PC-3 (cell line): ENCODE measurements around the gene COA6. TPM values are rescaled to one million over a fixed set of nuclear protein-coding genes. Genes with fewer than 3 reads are reported as not detected.

ENCODE experiments used
- ATAC-seq: fragments of 200-7000 bp; cut with Tn5 transposase; 2 replicates; pipeline ENCODE4 v1.9.1; 2020; ENCODE audit warnings: mild to moderate bottlenecking, moderate library complexity
- BruUV-seq: library from RNA; stranded (reverse); fragments of 400-500 nt; replicated peaks from 2 replicates; lab custom pipeline; 2021; lab: Mats Ljungman, UMichigan
- CTCF ChIA-PET: fragments of 300-600 bp; sonication (Branson Sonifier 250); formaldehyde crosslinking; loops from one replicate; lab custom pipeline; 2022; ENCODE audit warnings: antibody characterized with exemption; lab: Charles Lee
- POLR2A ChIA-PET: fragments of 300-600 bp; sonication (Branson Sonifier 250); formaldehyde crosslinking; loops from one replicate; lab custom pipeline; 2022; ENCODE audit warnings: antibody characterized with exemption; ENCODE audit not compliant: unreplicated experiment; lab: Charles Lee
- DNase-seq: peaks from one replicate; pipeline ENCODE4 v3.0.0-alpha.2; 2015
- H2AFZ ChIP-seq: fragments of 300-600 bp; sonication (generic); 2 replicates; pipeline ENCODE4 v1.6.0; 2016; ENCODE audit warnings: antibody characterized with exemption, low read length
- H3F3A ChIP-seq: fragments of 300-600 bp; sonication (generic); one replicate; pipeline ENCODE4 v1.6.0; 2017; ENCODE audit warnings: antibody characterized with exemption, low read length, control low read depth, mild to moderate bottlenecking; ENCODE audit not compliant: unreplicated experiment
- H3K27ac ChIP-seq: fragments of 300-600 bp; sonication (generic); 2 replicates; pipeline ENCODE4 v1.5.1; 2016; ENCODE audit warnings: mild to moderate bottlenecking, low read length
- H3K27me3 ChIP-seq: fragments of 300-600 bp; sonication (generic); 2 replicates; pipeline ENCODE4 v1.6.1; 2016; ENCODE audit warnings: low read length, mixed read lengths
- H3K36me3 ChIP-seq: fragments of 300-600 bp; sonication (generic); 2 replicates; pipeline ENCODE4 v1.6.1; 2016; ENCODE audit warnings: low read depth, mixed run types, low read length, mixed read lengths
- H3K4me1 ChIP-seq: fragments of 300-600 bp; sonication (generic); 2 replicates; pipeline ENCODE4 v1.5.1; 2016; ENCODE audit warnings: low read length; ENCODE audit not compliant: insufficient read depth
- H3K4me2 ChIP-seq: fragments of 300-600 bp; sonication (generic); 2 replicates; pipeline ENCODE4 v1.6.0; 2016; ENCODE audit warnings: low read length
- H3K4me3 ChIP-seq: fragments of 300-600 bp; sonication (generic); 2 replicates; pipeline ENCODE4 v1.5.1; 2016; ENCODE audit warnings: mild to moderate bottlenecking, low read length, mixed read lengths
- H3K79me2 ChIP-seq: fragments of 300-600 bp; sonication (generic); 2 replicates; pipeline ENCODE4 v1.6.1; 2017; ENCODE audit warnings: low read length, mixed read lengths
- H3K9ac ChIP-seq: fragments of 300-600 bp; sonication (generic); 2 replicates; pipeline ENCODE4 v1.6.0; 2016; ENCODE audit warnings: mild to moderate bottlenecking, low read length
- H3K9me2 ChIP-seq: fragments of 300-600 bp; sonication (generic); replicated peaks from 2 replicates; pipeline ENCODE4 v1.6.1; 2016; ENCODE audit warnings: mixed run types, low read length, mixed read lengths
- H3K9me3 ChIP-seq: fragments of 300-600 bp; sonication (generic); 2 replicates; pipeline ENCODE4 v1.6.1; 2016; ENCODE audit warnings: low read length, mixed read lengths
- H4K20me1 ChIP-seq: fragments of 300-600 bp; sonication (generic); 2 replicates; pipeline ENCODE4 v1.6.1; 2016; ENCODE audit warnings: low read length, mixed read lengths
- EZH2 ChIP-seq: fragments of 300-600 bp; sonication (generic); IDR thresholded peaks from one replicate; pipeline ENCODE4 v1.6.1; 2017; ENCODE audit warnings: antibody characterized with exemption, mild to moderate bottlenecking, low read length; ENCODE audit not compliant: unreplicated experiment
- EZH2phosphoT487 ChIP-seq: fragments of 300-600 bp; sonication (generic); IDR thresholded peaks from 2 replicates; pipeline ENCODE4 v1.6.1; 2018; ENCODE audit warnings: mild to moderate bottlenecking, antibody characterized with exemption, low read length, borderline replicate concordance
- intact Hi-C: fragments of 100-400 bp; cut with micrococcal nuclease; formaldehyde crosslinking; loops from 2 replicates; pipeline ENCODE4 v1.9.0; 2023
- total RNA-seq: library from RNA; depleted of rRNA; stranded (reverse); fragments of >200 nt; gene quantifications from 2 replicates; pipeline ENCODE4 v1.2.3, GENCODE V29; 2014
- TF ChIP-seq, protein P1 (sequence below): fragments of 300-600 bp; sonication (generic); conservative IDR thresholded peaks from 2 replicates; pipeline ENCODE4 v1.5.1; 2017; ENCODE audit warnings: antibody characterized with exemption, low read depth, mild to moderate bottlenecking, low read length

COA6 gene
- total RNA-seq, 1 experiment from 2014 or later, result 43.1 TPM

DNA sequence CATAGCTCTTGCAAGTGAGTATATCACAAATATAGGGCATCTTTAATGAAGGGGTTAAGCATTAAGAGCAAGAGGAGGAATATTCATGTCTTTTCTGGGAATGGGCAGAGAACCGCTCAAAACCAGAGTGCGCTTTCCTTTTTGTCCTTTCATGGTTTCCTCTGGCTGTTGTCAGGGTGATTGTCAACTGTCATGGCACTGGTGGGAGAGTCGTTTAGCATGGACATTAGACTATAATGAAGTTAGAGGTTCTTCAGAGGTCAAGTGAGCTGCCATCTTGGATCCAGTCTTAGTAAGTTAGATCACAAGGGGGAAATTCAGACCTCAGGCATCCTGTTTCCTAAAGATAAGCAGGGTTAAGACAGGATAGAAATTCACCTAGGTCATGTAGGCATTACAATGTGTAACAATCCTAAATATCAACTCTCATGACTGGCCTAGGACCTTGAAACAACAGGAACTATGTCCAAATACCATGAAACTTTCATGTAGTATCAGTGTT is 12.1 kb upstream of the COA6 start:
- H3K4me1 ChIP-seq, result peaks cover 4% of the 10 kb centered on the region
- H3K27me3 ChIP-seq, result no peaks in the 10 kb centered on the region
- intact Hi-C loops, result no loop called here
- no peaks in the 10 kb centered on the region for H4K20me1 ChIP-seq
- no peak overlapping the region for H2AFZ ChIP-seq
- no peaks in the 10 kb centered on the region for H3F3A ChIP-seq
- TF ChIP-seq EZH2phosphoT487 (no peak), EZH2 (no peak)
- TF ChIP-seq, protein P1, sequence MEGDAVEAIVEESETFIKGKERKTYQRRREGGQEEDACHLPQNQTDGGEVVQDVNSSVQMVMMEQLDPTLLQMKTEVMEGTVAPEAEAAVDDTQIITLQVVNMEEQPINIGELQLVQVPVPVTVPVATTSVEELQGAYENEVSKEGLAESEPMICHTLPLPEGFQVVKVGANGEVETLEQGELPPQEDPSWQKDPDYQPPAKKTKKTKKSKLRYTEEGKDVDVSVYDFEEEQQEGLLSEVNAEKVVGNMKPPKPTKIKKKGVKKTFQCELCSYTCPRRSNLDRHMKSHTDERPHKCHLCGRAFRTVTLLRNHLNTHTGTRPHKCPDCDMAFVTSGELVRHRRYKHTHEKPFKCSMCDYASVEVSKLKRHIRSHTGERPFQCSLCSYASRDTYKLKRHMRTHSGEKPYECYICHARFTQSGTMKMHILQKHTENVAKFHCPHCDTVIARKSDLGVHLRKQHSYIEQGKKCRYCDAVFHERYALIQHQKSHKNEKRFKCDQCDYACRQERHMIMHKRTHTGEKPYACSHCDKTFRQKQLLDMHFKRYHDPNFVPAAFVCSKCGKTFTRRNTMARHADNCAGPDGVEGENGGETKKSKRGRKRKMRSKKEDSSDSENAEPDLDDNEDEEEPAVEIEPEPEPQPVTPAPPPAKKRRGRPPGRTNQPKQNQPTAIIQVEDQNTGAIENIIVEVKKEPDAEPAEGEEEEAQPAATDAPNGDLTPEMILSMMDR, result no peak
- H3K4me2 ChIP-seq, result no peak overlapping the region
- H3K36me3 ChIP-seq, result no peaks in the 10 kb centered on the region
- no peak overlapping the region for H3K9ac ChIP-seq
- ATAC-seq, result no peak
- no TSS peak for BruUV-seq
- POLR2A ChIA-PET, result no interaction called here
- no peaks in the 10 kb centered on the region for H3K9me3 ChIP-seq
- no peak overlapping the region for H3K4me3 ChIP-seq
- CTCF ChIA-PET, result no interaction called here
- no peak overlapping the region for H3K27ac ChIP-seq
- peaks cover 8% of the 10 kb centered on the region; the same call in 1 of the 2 replicates for H3K79me2 ChIP-seq
- no peaks in the 10 kb centered on the region for H3K9me2 ChIP-seq
- no peak for DNase-seq

DNA sequence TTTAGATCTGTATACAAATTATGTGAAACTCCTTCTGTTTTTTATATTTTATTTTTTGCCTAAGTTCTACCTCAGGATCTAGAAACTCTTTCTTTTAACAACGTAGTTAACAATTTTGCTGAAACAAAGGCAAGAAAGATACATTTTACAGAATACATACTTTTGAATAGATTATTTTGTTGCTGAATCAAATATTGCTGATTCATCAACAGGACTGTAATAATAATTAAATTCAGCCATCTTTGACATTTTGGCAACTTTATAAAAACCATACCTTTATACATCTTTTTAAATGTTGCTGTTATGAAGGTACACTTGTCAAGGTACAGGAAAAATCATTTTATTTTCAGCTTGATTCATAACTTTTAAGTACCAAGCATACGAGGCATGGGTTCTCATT is 10.7 kb upstream of the COA6 start:
- Histone ChIP-seq H3K36me3 (no peaks in the 10 kb centered on the region), H3K27me3 (no peaks in the 10 kb centered on the region), H4K20me1 (no peaks in the 10 kb centered on the region), H3K9me3 (no peaks in the 10 kb centered on the region), H3K79me2 (peaks cover 2% of the 10 kb centered on the region; the same call in 1 of the 2 replicates), H3K4me3 (no peak overlapping the region), H3K4me1 (no peaks in the 10 kb centered on the region), H2AFZ (no peak overlapping the region), H3K4me2 (no peak overlapping the region), H3K9me2 (no peaks in the 10 kb centered on the region), H3F3A (no peaks in the 10 kb centered on the region), H3K9ac (no peak overlapping the region), H3K27ac (no peak overlapping the region)
- intact Hi-C loops, result no loop called here
- TF ChIP-seq EZH2 (no peak), EZH2phosphoT487 (no peak)
- TF ChIP-seq, protein P1, result no peak
- no peak for DNase-seq
- BruUV-seq, result no TSS peak
- no peak for ATAC-seq
- ChIA-PET CTCF (no interaction called here), POLR2A (no interaction called here)

DNA sequence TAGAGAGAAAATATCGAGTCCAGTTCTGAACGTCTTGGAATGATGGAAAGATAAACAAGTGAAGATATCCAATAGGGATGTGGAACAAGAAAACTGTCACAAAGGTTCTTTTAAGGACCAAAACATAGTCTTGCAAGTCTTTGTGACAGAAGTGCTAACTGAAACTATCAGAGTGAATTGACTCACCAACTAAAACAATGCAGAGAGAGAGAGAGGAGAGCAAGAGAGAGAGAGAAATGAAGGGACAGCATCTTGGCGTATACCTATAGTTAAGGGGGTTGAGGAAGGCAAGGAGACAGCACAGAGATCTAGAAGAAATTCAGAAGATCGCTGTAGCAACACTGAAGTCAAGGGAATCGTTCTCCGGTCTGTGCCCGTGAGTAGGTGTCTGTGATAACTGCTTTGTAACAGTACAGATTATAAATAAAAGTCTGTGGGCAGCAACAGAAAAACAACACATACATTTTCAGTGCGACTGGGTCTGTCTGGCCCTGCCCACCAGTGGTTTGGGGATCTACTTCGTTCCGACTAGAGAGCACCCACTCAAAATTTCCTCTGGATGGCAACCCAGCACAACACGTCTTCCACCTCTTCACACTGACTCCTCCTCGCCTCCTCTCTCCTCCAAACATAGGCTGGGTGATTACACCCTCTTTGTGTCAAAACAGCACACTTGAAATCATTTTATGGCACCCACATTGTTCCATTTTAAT is 4.8 kb upstream of the COA6 start:
- H3K9me3 ChIP-seq, result no peaks in the 10 kb centered on the region
- ChIA-PET CTCF (no interaction called here), POLR2A (no interaction called here)
- peaks cover 13% of the 10 kb centered on the region; the same call in 1 of the 2 replicates for H3K4me1 ChIP-seq
- no TSS peak for BruUV-seq
- no peak overlapping the region for H3K9ac ChIP-seq
- H3K27me3 ChIP-seq, result no peaks in the 10 kb centered on the region
- DNase-seq, result no peak
- no peak overlapping the region for H3K27ac ChIP-seq
- TF ChIP-seq EZH2phosphoT487 (no peak), EZH2 (no peak)
- TF ChIP-seq, protein P1, result no peak
- ATAC-seq, result no peak
- no peaks in the 10 kb centered on the region for H3K36me3 ChIP-seq
- no peaks in the 10 kb centered on the region for H3F3A ChIP-seq
- H3K4me2 ChIP-seq, result no peak overlapping the region
- no peaks in the 10 kb centered on the region for H3K9me2 ChIP-seq
- intact Hi-C loops, result no loop called here
- no peak overlapping the region for H3K4me3 ChIP-seq
- no peaks in the 10 kb centered on the region for H4K20me1 ChIP-seq
- no peak overlapping the region for H2AFZ ChIP-seq
- peaks cover 14% of the 10 kb centered on the region; the same call in 1 of the 2 replicates for H3K79me2 ChIP-seq
